SK-N-SH (cell line): ENCODE measurements around the gene TOR4A. TPM values are rescaled to one million over a fixed set of nuclear protein-coding genes. Genes with fewer than 3 reads are reported as not detected.

ENCODE experiments used
- CTCF ChIA-PET: fragments of 300-600, 350-600 bp; formaldehyde crosslinking; extraction: SDS; loops from one replicate; lab custom pipeline; 2021; lab: Yijun Ruan, JAX
- POLR2A ChIA-PET: fragments of 350-600 bp; sonication (Branson Sonifier 250); formaldehyde crosslinking; extraction: SDS; loops from one replicate; lab custom pipeline; 2020; ENCODE audit warnings: antibody characterized with exemption, inconsistent platforms; lab: Yijun Ruan, JAX
- DNase-seq: peaks from one replicate; pipeline ENCODE4 v3.0.0; 2012
- H2AFZ ChIP-seq: fragments of 200-600 bp; sonication (generic); 2 replicates; pipeline ENCODE4 v1.8.1; 2016; ENCODE audit warnings: antibody characterized with exemption, mild to moderate bottlenecking, low read depth
- H3F3A ChIP-seq: fragments of 200-600 bp; sonication (generic); replicated peaks from 2 replicates; pipeline ENCODE3; 2016; ENCODE audit warnings: antibody characterized with exemption, mild to moderate bottlenecking; ENCODE audit not compliant: insufficient read depth
- H3K27ac ChIP-seq, 2 experiments: fragments of 200-500 bp in 1 of 2; fragments of 200-600 bp in 1 of 2; sonication (Bioruptor generic) in 1 of 2; sonication (generic), shearing (Covaris generic) in 1 of 2; 2 replicates each; pipeline versions ENCODE4 v1.5.1 to v1.6.1; 2014 to 2016; ENCODE audit warnings: low read depth in 2 of 2, inconsistent platforms in 1 of 2, low read length in 1 of 2, mild to moderate bottlenecking in 1 of 2, mixed read lengths in 1 of 2
- H3K27me3 ChIP-seq: fragments of 200-600 bp; sonication (generic), shearing (Covaris generic); 2 replicates; pipeline ENCODE4 v1.6.1; 2016; ENCODE audit warnings: mixed run types; ENCODE audit not compliant: insufficient read depth
- H3K36me3 ChIP-seq, 2 experiments: fragments of 200-500 bp in 1 of 2; fragments of 200-600 bp in 1 of 2; sonication (Bioruptor generic) in 1 of 2; sonication (generic) in 1 of 2; replicated peaks in 1 of 2; 2 replicates each; pipeline versions ENCODE3 to v1.5.1; 2014 to 2016; ENCODE audit warnings: low read length in 1 of 2, mild to moderate bottlenecking in 1 of 2; ENCODE audit not compliant: insufficient read depth in 2 of 2, control insufficient read depth in 1 of 2
- H3K4me1 ChIP-seq, 2 experiments: fragments of 200-500 bp in 1 of 2; fragments of 200-600 bp in 1 of 2; sonication (Bioruptor generic) in 1 of 2; sonication (generic), shearing (Covaris generic) in 1 of 2; 2 replicates each; pipeline versions ENCODE4 v1.5.1 to v1.6.1; 2014 to 2016; ENCODE audit warnings: low read depth in 1 of 2, low read length in 1 of 2, mixed run types in 1 of 2; ENCODE audit not compliant: insufficient read depth in 2 of 2, control insufficient read depth in 1 of 2
- H3K4me2 ChIP-seq: fragments of 200-600 bp; sonication (generic), shearing (Covaris generic); 2 replicates; pipeline ENCODE4 v1.6.1; 2017; ENCODE audit warnings: mixed run types
- H3K4me3 ChIP-seq, 2 experiments: fragments of 200-500 bp in 1 of 2; fragments of 200-600 bp in 1 of 2; sonication (Bioruptor generic) in 1 of 2; sonication (generic), shearing (Covaris generic) in 1 of 2; 2 replicates each; pipeline versions ENCODE4 v1.5.1 to v1.8.1; 2014 to 2016; ENCODE audit warnings: low read depth in 2 of 2, inconsistent platforms in 1 of 2, low read length in 1 of 2, mild to moderate bottlenecking in 1 of 2, mixed read lengths in 1 of 2, moderate library complexity in 1 of 2
- H3K79me2 ChIP-seq: fragments of 200-600 bp; sonication (generic); 2 replicates; pipeline ENCODE4 v1.8.1; 2017; ENCODE audit warnings: mild to moderate bottlenecking; ENCODE audit not compliant: insufficient read depth
- H3K9ac ChIP-seq: fragments of 200-600 bp; sonication (generic); 2 replicates; pipeline ENCODE4 v1.6.1; 2017; ENCODE audit warnings: mixed run types
- H3K9me2 ChIP-seq: fragments of 200-600 bp; sonication (generic); 2 replicates; pipeline ENCODE4 v1.6.1; 2017; ENCODE audit warnings: mixed run types
- H3K9me3 ChIP-seq: fragments of 200-600 bp; sonication (generic); 2 replicates; pipeline ENCODE4 v1.6.1; 2017; ENCODE audit warnings: mixed run types, mild to moderate bottlenecking, moderate library complexity
- H4K20me1 ChIP-seq: fragments of 200-600 bp; sonication (generic); 2 replicates; pipeline ENCODE4 v1.6.1; 2017; ENCODE audit warnings: mild to moderate bottlenecking, mixed run types; ENCODE audit not compliant: insufficient read depth
- CHD2 ChIP-seq: fragments of 150-350 bp; IDR thresholded peaks from 2 replicates; pipeline ENCODE4 v1.6.1; 2018; ENCODE audit warnings: low read length; ENCODE audit not compliant: partially characterized antibody
- FOXJ3 ChIP-seq: sonication (generic); formaldehyde crosslinking; IDR thresholded peaks from 2 replicates; pipeline ENCODE4 v1.5.1; 2020; ENCODE audit warnings: mild to moderate bottlenecking, missing genetic modification reagents
- FOXM1 ChIP-seq: IDR thresholded peaks from 2 replicates; pipeline ENCODE4 v1.4.0; 2012; ENCODE audit warnings: low read depth, mild to moderate bottlenecking
- GATA2 ChIP-seq: sonication (generic); formaldehyde crosslinking; IDR thresholded peaks from 2 replicates; pipeline ENCODE4 v1.5.0; 2020; ENCODE audit warnings: mild to moderate bottlenecking, missing genetic modification reagents
- MEF2A ChIP-seq: IDR thresholded peaks from 2 replicates; pipeline ENCODE4 v1.4.0; 2012; ENCODE audit warnings: low read depth, borderline replicate concordance
- POLR2AphosphoS5 ChIP-seq: IDR thresholded peaks from 2 replicates; pipeline ENCODE4 v1.6.1; 2012; ENCODE audit warnings: low read depth, low read length
- RCOR1 ChIP-seq: fragments of 150-350 bp; IDR thresholded peaks from 2 replicates; pipeline ENCODE4 v1.6.1; 2017; ENCODE audit warnings: antibody characterized with exemption, low read length
- RXRA ChIP-seq: IDR thresholded peaks from 2 replicates; pipeline ENCODE4 v1.4.0; 2012; ENCODE audit warnings: low read depth, mild to moderate bottlenecking, borderline replicate concordance
- SIN3A ChIP-seq: IDR thresholded peaks from 2 replicates; pipeline ENCODE4 v1.6.1; 2012; ENCODE audit warnings: low read depth, mild to moderate bottlenecking, low read length, moderate library complexity, borderline replicate concordance
- WGBS: methylation state at CpG from one replicate; pipeline ENCODE4 v1.1.6; 2017; ENCODE audit warnings: low lambda C conversion rate; 5-methylcytosine and 5-hydroxymethylcytosine counted together
- polyA plus RNA-seq, 3 experiments: library from polyadenylated mRNA; depleted of rRNA; stranded (reverse); fragments of >200 nt; gene quantifications; 2 replicates each; pipeline ENCODE4 v1.2.3, GENCODE V29; 2012
- TF ChIP-seq, protein P1 (sequence below): IDR thresholded peaks from 2 replicates; pipeline ENCODE4 v1.4.0; 2012; ENCODE audit warnings: low read depth, borderline replicate concordance
- TF ChIP-seq, protein P2 (sequence below): fragments of 150-350 bp; IDR thresholded peaks from 2 replicates; pipeline ENCODE4 v1.6.1; 2016; ENCODE audit warnings: mild to moderate bottlenecking, low read depth, low read length
- TF ChIP-seq, protein P3 (sequence below): IDR thresholded peaks from 2 replicates; pipeline ENCODE4 v1.6.1; 2012; ENCODE audit warnings: mild to moderate bottlenecking, low read depth, low read length, moderate library complexity
- TF ChIP-seq, protein P4 (sequence below): fragments of 200-600 bp; sonication (generic); IDR thresholded peaks from 2 replicates; pipeline ENCODE4 v1.6.1; 2017; ENCODE audit warnings: antibody characterized with exemption, mild to moderate bottlenecking, moderate library complexity
- TF ChIP-seq, protein P5 (sequence below): IDR thresholded peaks from 2 replicates; pipeline ENCODE4 v1.4.0; 2012; ENCODE audit warnings: low read depth, borderline replicate concordance

TOR4A gene
- polyA plus RNA-seq, 1 of the 3 experiments (the other 2 are of a cell fraction), result 0.81 TPM

DNA sequence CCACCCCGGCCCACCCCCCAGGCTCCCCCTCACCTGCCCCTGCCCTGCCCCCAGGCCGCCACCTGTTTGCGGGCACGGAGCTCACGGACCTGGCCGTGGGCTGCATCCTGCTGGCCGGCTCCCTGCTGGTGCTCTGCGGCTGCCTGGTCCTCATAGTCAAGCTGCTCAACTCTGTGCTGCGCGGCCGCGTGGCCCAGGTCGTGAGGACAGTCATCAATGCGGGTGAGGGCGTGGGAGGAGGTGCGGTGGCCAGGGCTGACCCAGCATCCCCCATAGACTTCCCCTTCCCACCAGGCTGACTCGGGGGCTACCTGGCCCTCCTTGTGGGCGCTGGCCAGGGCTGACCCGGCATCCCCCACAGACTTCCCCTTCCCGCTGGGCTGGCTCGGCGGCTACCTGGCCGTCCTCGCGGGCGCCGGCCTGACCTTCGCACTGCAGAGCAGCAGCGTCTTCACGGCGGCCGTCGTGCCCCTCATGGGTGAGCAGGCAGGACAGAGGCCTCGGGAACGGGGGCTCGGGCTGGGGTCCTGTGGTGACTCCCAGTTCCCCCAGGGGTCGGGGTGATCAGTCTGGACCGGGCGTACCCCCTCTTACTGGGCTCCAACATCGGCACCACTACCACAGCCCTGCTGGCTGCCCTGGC is 43.4 kb upstream of the TOR4A start:
- H2AFZ ChIP-seq, result no peak overlapping the region
- H4K20me1 ChIP-seq, result no peaks in the 10 kb centered on the region
- H3K9ac ChIP-seq, result no peak overlapping the region
- H3K9me2 ChIP-seq, result no peaks in the 10 kb centered on the region
- CTCF ChIA-PET, result interaction anchor here (1.1 to 1.4 kb wide), 3 partner anchors 31 to 179 kb away, joined by 3 to 5 read pairs (median 3); no protein-coding TSS in a partner anchor
- DNase-seq, result no peak
- POLR2A ChIA-PET, result no interaction called here
- H3K4me3 ChIP-seq, result no peak overlapping the region
- H3K27ac ChIP-seq, result no peak overlapping the region
- peaks cover 9 to 26% of the 10 kb centered on the region in 2 experiments; a peak in 2 of 4 replicates for H3K4me1 ChIP-seq
- peaks cover 21% of the 10 kb centered on the region for H3K79me2 ChIP-seq
- H3K36me3 ChIP-seq, result no peaks in the 10 kb centered on the region
- no peak overlapping the region for H3K4me2 ChIP-seq
- H3K27me3 ChIP-seq, result no peaks in the 10 kb centered on the region
- no peaks in the 10 kb centered on the region for H3K9me3 ChIP-seq
- 81% methylated on average over 10 of the region's 40 CpGs for WGBS
- peaks cover 3% of the 10 kb centered on the region for H3F3A ChIP-seq
- no peak for TF ChIP-seq FOXM1
- TF ChIP-seq RXRA, result no peak
- no peak for TF ChIP-seq MEF2A
- TF ChIP-seq POLR2AphosphoS5, result no peak
- TF ChIP-seq, protein P1, sequence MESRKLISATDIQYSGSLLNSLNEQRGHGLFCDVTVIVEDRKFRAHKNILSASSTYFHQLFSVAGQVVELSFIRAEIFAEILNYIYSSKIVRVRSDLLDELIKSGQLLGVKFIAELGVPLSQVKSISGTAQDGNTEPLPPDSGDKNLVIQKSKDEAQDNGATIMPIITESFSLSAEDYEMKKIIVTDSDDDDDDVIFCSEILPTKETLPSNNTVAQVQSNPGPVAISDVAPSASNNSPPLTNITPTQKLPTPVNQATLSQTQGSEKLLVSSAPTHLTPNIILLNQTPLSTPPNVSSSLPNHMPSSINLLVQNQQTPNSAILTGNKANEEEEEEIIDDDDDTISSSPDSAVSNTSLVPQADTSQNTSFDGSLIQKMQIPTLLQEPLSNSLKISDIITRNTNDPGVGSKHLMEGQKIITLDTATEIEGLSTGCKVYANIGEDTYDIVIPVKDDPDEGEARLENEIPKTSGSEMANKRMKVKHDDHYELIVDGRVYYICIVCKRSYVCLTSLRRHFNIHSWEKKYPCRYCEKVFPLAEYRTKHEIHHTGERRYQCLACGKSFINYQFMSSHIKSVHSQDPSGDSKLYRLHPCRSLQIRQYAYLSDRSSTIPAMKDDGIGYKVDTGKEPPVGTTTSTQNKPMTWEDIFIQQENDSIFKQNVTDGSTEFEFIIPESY, result no peak
- TF ChIP-seq, protein P2, sequence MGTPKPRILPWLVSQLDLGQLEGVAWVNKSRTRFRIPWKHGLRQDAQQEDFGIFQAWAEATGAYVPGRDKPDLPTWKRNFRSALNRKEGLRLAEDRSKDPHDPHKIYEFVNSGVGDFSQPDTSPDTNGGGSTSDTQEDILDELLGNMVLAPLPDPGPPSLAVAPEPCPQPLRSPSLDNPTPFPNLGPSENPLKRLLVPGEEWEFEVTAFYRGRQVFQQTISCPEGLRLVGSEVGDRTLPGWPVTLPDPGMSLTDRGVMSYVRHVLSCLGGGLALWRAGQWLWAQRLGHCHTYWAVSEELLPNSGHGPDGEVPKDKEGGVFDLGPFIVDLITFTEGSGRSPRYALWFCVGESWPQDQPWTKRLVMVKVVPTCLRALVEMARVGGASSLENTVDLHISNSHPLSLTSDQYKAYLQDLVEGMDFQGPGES, result no peak
- TF ChIP-seq SIN3A, result no peak

DNA sequence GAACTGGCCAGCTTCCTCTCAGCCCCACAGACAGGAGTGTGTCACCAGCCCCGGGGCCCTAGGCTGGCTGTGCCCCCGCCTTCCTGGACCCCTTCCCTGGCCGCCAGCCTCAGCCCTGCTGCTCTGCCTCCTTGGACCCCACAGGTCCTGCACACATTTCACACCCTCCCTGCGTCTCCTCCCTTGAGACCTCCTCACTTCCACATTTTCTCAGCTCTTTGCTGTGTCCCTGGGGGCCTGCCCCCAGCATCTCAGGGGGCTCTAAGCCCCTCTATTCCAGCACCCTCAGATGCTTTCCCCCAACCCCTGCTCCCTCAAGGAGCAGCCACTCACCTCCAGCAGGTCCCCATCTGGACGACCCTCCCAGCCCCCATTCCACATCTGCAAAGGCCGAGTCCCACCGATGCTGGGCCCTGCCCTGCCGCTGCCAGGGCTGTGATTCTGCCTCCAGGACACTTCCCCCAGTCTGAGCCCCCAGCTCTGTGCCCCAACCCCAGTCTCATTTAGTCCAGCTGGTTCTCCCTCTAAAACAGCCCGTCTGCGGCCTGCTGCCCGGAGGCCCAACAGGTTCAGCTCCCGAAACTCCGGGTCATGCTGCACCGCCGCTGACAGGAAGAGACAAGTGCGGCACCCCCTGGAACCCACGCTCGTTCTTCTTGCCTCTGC is 42.6 kb upstream of the TOR4A start:
- Histone ChIP-seq H3K4me2 (no peak overlapping the region), H2AFZ (no peak overlapping the region), H3F3A (peaks cover 8% of the 10 kb centered on the region), H3K36me3 (no peaks in the 10 kb centered on the region), H3K9me2 (no peaks in the 10 kb centered on the region), H3K4me1 (peaks cover 9 to 22% of the 10 kb centered on the region in 2 experiments; a peak in 2 of 4 replicates), H3K27me3 (no peaks in the 10 kb centered on the region), H4K20me1 (no peaks in the 10 kb centered on the region), H3K4me3 (no peak overlapping the region), H3K79me2 (peaks cover 27% of the 10 kb centered on the region), H3K9me3 (no peaks in the 10 kb centered on the region), H3K27ac (no peak overlapping the region), H3K9ac (no peak overlapping the region)
- no peak for DNase-seq
- ChIA-PET CTCF (interaction anchor here (1.1 to 4.5 kb wide), 6 partner anchors 10 to 179 kb away, joined by 3 to 95 read pairs (median 4); partner anchors contain the start of genes CYSRT1, DPP7, RNF208 and RNF224), POLR2A (no interaction called here)
- WGBS, result 87% methylated on average over 16 of the region's 18 CpGs
- TF ChIP-seq CHD2 (no peak), GATA2 (CRISPR knock-in tag) (no peak), FOXJ3 (no peak), RCOR1 (no peak)
- TF ChIP-seq, protein P3, sequence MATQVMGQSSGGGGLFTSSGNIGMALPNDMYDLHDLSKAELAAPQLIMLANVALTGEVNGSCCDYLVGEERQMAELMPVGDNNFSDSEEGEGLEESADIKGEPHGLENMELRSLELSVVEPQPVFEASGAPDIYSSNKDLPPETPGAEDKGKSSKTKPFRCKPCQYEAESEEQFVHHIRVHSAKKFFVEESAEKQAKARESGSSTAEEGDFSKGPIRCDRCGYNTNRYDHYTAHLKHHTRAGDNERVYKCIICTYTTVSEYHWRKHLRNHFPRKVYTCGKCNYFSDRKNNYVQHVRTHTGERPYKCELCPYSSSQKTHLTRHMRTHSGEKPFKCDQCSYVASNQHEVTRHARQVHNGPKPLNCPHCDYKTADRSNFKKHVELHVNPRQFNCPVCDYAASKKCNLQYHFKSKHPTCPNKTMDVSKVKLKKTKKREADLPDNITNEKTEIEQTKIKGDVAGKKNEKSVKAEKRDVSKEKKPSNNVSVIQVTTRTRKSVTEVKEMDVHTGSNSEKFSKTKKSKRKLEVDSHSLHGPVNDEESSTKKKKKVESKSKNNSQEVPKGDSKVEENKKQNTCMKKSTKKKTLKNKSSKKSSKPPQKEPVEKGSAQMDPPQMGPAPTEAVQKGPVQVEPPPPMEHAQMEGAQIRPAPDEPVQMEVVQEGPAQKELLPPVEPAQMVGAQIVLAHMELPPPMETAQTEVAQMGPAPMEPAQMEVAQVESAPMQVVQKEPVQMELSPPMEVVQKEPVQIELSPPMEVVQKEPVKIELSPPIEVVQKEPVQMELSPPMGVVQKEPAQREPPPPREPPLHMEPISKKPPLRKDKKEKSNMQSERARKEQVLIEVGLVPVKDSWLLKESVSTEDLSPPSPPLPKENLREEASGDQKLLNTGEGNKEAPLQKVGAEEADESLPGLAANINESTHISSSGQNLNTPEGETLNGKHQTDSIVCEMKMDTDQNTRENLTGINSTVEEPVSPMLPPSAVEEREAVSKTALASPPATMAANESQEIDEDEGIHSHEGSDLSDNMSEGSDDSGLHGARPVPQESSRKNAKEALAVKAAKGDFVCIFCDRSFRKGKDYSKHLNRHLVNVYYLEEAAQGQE, result no peak
- TF ChIP-seq, protein P4, sequence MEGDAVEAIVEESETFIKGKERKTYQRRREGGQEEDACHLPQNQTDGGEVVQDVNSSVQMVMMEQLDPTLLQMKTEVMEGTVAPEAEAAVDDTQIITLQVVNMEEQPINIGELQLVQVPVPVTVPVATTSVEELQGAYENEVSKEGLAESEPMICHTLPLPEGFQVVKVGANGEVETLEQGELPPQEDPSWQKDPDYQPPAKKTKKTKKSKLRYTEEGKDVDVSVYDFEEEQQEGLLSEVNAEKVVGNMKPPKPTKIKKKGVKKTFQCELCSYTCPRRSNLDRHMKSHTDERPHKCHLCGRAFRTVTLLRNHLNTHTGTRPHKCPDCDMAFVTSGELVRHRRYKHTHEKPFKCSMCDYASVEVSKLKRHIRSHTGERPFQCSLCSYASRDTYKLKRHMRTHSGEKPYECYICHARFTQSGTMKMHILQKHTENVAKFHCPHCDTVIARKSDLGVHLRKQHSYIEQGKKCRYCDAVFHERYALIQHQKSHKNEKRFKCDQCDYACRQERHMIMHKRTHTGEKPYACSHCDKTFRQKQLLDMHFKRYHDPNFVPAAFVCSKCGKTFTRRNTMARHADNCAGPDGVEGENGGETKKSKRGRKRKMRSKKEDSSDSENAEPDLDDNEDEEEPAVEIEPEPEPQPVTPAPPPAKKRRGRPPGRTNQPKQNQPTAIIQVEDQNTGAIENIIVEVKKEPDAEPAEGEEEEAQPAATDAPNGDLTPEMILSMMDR, result no peak
- TF ChIP-seq, protein P5, sequence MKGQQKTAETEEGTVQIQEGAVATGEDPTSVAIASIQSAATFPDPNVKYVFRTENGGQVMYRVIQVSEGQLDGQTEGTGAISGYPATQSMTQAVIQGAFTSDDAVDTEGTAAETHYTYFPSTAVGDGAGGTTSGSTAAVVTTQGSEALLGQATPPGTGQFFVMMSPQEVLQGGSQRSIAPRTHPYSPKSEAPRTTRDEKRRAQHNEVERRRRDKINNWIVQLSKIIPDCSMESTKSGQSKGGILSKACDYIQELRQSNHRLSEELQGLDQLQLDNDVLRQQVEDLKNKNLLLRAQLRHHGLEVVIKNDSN, result no peak
